ENCODE data around the gene CXorf49B. TPM values are rescaled to one million over a fixed set of nuclear protein-coding genes. Genes with fewer than 3 reads are reported as not detected.
"Not testable (repeated sequence)": the region's sequence is repeated elsewhere in the genome, so short reads cannot be mapped to it uniquely, and the experiment has no call there.

CXorf49B gene
- not detected for polyA plus RNA-seq (2012; ENCODE audit: low read depth, missing spikeins)

DNA sequence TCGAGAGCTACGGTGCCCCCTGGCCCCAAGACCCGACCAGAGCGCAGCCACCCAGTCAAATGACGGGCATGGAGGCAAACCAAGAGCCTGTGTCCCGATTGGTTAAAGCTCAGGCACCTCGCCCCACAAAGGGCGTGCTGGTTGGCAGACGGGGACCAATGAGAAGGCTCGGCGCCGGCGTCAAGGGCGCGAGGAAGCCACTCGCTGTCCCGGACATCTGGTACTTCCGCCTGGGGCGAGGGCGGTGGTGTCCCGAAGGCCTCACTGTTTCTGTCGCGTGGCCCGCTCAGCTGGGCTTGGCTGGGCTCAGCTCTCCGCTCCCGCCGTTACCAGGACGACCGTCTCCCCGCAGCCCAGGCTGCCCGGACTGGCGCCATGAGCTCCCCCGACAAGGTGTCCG, at the start of gene CXorf49B:
Gene CXorf49B, plus strand, starts transcription at position 301 of the 400 bp plus-strand sequence. Its CDS starts 75 bp downstream, at position 376.
- DNase-seq (ENCODE audit: insufficient read length, low spot score); FAIRE-seq: not testable (repeated sequence)

DNA sequence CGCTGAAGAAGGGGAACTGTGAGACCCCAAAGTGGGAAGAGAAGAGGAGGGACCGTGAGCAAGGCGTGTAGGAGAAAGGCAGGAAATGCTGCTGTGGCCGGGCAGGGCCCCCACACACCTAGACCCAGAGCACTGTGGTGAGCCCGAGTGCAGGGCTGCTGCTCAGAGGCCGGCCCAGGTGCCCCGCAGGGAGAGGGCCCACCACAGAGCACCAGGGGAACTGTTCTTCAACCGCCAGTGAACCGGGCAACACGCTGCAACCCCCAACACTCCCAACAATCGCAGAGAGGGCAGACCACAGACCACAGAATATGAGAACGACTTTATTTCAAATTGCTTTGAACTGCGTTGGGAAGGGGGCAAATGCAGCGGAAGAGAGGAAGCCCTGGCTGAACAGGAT, 49.1 kb upstream of the CXorf49B start:
- not testable (repeated sequence) for DNase-seq (ENCODE audit: insufficient read length, low spot score); FAIRE-seq

DNA sequence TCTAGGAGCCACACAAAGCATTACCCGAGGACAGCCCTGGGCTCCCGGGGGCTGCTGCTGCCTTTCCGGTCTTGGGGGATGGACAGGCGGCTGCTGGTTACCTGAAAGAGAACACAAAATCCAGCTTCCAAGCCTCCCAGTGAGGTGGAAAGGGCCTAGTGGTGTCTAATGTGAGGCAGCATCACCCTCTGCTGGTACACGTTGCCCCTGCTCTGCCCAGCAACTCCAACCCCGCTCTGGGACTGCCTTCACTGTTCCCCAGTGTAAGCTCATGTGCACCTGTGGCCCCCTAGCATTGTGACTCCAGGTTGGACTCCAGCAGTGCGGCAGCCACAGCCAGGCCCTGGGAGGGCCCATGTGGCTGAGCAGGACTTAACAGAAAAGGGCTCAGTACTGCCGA, 47.6 kb upstream of the CXorf49B start:
- not testable (repeated sequence) for DNase-seq (ENCODE audit: insufficient read length, low spot score); FAIRE-seq

DNA sequence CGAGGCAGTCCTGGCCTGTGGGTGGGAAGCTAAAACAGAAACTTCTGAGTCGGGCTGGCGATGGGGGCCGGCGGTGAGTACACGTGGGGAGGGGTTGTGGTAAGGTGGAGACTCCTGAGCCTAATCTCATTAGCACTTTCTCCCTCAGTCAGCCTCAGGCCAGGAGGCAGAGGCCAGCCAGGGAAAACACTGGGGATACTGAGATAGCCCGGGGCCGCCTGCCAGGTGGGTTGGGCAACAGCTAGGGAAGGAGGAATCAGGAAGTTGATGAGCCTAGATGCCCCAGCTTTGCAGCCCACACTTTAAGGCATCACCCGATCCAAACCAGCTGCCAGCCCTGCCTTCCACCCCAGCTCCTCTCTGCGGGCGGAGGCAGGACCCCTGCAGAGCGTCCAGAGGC, 46.8 kb upstream of the CXorf49B start:
- DNase-seq (ENCODE audit: insufficient read length, low spot score), result not testable (repeated sequence)
- peak; percentile 26 for FAIRE-seq

DNA sequence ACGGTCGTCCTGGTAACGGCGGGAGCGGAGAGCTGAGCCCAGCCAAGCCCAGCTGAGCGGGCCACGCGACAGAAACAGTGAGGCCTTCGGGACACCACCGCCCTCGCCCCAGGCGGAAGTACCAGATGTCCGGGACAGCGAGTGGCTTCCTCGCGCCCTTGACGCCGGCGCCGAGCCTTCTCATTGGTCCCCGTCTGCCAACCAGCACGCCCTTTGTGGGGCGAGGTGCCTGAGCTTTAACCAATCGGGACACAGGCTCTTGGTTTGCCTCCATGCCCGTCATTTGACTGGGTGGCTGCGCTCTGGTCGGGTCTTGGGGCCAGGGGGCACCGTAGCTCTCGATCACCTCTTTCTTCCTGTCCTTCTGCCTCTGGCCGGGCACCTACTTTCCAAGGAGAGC, 45.0 kb upstream of the CXorf49B start, which contains the start of gene CXorf49:
Gene CXorf49, minus strand, starts transcription at position 101 of the 400 bp plus-strand sequence. CDS start 134 bp downstream, outside the sequence.
- not testable (repeated sequence) for DNase-seq (ENCODE audit: insufficient read length, low spot score); FAIRE-seq

DNA sequence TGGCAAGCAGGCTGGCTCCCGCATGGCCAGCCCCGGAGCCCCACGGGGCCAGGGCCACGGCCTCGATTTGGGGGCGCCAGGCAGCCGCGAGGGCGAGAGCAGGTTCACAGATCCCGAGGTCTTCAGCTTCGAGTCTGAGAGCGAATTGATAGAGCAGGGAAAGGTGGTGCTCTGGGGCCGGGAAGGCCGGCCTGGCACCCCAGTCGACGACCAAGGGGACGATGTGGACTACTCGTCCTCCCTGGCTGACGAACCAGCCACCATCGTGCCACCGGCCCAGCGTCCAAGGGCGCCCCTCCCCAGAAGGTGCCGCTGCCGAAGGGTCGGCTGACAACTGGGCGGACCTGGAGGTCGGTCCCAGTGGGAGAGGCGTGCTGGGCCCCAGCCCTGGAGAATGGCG, 44.0 kb upstream of the CXorf49B start:
- not testable (repeated sequence) for DNase-seq (ENCODE audit: insufficient read length, low spot score); FAIRE-seq

DNA sequence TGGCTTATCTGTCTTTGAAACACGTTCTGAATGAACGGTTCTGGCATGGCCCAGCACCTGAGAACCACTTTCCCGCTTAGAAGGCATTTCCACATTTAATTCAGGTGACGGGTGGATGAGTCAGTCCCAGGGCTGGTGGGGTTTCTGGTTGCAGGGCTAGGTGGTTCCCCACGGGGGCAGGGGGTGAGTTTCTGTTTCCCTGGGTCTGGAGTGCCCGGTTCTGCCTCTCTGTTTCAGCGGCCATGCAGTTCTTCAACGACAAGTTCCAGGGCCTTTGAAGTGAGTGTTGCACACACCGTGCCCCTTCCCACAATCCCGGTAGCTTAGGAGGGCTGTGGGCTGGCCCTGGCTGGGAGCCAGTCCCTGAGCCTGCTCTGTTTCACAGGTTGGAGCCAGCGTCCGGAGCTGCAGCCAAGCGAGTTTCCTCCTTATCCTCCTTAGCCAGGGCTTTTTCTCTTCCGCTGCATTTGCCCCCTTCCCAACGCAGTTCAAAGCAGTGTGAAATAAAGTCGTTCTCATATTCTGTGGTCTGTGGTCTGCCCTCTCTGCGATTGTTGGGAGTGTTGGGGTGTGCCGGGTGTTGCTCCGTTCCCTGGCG, 42.8 kb upstream of the CXorf49B start:
- not testable (repeated sequence) for DNase-seq (ENCODE audit: insufficient read length, low spot score); FAIRE-seq

DNA sequence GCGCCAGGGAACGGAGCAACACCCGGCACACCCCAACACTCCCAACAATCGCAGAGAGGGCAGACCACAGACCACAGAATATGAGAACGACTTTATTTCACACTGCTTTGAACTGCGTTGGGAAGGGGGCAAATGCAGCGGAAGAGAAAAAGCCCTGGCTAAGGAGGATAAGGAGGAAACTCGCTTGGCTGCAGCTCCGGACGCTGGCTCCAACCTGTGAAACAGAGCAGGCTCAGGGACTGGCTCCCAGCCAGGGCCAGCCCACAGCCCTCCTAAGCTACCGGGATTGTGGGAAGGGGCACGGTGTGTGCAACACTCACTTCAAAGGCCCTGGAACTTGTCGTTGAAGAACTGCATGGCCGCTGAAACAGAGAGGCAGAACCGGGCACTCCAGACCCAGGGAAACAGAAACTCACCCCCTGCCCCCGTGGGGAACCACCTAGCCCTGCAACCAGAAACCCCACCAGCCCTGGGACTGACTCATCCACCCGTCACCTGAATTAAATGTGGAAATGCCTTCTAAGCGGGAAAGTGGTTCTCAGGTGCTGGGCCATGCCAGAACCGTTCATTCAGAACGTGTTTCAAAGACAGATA, 2.4 kb upstream of the CXorf49B start:
- not testable (repeated sequence) for DNase-seq (ENCODE audit: insufficient read length, low spot score); FAIRE-seq

DNA sequence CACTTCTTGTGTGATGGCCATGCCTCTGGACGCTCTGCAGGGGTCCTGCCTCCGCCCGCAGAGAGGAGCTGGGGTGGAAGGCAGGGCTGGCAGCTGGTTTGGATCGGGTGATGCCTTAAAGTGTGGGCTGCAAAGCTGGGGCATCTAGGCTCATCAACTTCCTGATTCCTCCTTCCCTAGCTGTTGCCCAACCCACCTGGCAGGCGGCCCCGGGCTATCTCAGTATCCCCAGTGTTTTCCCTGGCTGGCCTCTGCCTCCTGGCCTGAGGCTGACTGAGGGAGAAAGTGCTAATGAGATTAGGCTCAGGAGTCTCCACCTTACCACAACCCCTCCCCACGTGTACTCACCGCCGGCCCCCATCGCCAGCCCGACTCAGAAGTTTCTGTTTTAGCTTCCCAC, 1.7 kb downstream of the CXorf49B start:
- peak; percentile 77 for FAIRE-seq
- not testable (repeated sequence) for DNase-seq (ENCODE audit: insufficient read length, low spot score)

DNA sequence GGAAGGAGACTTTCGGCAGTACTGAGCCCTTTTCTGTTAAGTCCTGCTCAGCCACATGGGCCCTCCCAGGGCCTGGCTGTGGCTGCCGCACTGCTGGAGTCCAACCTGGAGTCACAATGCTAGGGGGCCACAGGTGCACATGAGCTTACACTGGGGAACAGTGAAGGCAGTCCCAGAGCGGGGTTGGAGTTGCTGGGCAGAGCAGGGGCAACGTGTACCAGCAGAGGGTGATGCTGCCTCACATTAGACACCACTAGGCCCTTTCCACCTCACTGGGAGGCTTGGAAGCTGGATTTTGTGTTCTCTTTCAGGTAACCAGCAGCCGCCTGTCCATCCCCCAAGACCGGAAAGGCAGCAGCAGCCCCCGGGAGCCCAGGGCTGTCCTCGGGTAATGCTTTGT, 2.5 kb downstream of the CXorf49B start:
- peak; percentile 98 for FAIRE-seq
- DNase-seq (ENCODE audit: insufficient read length, low spot score), result not testable (repeated sequence)

DNA sequence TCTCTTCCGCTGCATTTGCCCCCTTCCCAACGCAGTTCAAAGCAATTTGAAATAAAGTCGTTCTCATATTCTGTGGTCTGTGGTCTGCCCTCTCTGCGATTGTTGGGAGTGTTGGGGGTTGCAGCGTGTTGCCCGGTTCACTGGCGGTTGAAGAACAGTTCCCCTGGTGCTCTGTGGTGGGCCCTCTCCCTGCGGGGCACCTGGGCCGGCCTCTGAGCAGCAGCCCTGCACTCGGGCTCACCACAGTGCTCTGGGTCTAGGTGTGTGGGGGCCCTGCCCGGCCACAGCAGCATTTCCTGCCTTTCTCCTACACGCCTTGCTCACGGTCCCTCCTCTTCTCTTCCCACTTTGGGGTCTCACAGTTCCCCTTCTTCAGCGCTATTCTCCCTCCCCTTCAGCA, 4.0 kb downstream of the CXorf49B start:
- not testable (repeated sequence) for FAIRE-seq; DNase-seq (ENCODE audit: insufficient read length, low spot score)

DNA sequence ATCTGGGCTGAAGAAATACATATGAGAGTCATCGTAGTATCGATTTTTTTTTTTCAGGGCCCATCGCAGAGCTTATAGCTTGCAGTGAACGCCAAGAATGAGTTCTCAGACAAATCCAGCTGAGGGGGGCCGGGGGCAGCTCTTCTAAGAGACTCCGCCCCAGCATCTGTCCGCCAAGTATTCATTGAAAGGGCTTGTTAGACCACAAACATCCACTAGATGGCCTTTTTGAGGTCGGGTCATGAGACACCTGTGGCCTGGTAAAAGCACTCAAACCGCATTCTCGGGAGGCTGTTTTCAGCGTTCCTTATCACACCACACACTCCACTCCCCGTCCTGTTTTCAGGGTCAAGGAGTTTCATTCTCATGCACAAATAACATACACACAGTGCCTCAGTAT, 15.2 kb downstream of the CXorf49B start:
- FAIRE-seq; DNase-seq (ENCODE audit: insufficient read length, low spot score): not testable (repeated sequence)

DNA sequence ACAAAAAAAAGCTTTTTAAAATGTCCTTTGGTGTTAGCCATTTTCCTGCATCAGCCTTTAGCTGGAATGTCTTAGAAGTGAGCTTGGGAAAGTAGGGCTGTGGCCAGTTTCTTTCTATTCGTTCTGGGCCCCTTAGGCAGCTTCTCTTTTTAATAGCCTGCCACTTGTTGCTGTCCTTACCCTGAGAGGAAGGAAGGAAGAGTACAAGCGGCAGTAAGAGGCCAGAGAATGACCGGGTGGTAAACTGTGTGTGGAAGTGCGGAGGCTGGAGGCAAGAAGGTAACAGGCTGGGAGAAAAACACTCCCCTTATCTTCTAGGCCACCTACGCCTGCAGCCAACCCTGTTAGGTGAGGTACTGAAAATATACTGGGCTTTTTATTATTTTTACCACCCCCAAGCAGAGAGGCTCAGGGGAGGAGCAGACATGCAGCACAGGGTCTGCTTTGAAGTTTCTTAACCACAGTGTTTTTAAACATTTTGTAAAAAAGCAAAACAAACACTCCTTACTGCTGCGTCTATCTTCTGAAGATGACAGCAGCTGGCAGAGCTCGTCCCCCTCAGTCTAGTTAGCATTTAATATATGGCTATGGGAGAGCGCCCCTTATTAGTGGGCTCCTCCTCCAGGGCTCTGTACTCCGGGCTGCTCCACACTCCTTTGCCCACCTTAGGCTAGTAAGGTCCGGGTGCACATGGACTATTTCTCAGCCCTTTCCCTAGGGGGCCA, 19.2 kb downstream of the CXorf49B start:
- DNase-seq (ENCODE audit: insufficient read length, low spot score); FAIRE-seq: not testable (repeated sequence)

DNA sequence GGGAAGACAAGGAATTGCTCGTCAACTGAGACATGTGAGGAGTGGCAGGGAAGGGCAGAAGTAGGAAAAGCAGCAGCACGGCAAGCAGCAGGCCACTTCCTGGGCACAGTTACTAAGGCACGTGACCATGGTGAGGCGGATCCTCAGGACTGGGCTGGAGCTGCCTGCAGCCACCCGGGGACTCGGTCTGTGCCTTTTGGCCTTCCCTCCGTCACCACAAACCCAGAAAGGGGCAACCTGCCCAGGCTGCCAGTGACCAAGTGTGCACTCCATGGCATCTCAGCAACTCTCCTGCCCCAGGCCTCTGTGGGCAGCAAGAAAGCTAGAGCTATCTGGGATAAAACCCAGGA, 19.8 kb downstream of the CXorf49B start:
- not testable (repeated sequence) for DNase-seq (ENCODE audit: insufficient read length, low spot score)
- peak; percentile 50 for FAIRE-seq

DNA sequence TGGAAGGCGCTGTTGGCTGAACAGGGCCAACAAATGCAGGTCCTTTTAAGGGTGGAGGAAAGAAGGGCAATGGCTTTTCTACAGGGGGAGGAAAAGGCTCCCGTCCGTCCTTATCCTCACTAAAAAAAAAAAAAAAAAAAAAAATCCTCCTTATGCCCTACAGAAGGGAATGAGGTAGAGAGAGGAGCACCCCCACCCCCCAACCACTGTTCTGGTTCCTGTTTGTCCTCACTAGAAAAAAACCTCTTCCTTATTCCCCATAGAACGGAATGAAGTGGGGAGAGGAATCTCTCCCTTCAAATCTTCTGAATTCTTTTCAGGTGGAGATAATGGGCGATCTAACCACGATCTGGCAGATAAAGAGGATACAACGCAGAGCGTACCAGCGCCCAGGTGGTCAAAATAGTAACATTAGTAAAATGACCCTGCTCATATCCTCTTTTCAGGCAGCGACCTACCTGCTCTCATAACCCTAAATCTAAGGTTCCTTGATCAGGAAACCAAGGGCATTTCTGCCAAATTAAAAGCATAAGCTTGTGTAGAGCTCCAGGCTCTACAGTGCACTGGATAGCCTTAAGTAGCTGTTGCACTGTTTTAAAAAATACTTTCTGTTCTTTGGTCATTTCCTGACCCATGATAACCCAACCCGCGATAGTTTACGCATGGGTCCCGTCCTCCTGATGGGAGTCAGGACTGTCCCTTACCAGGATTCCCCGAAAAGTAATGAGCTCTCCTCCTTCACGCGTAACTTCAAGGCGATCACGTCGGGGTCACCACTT, 20.6 kb downstream of the CXorf49B start:
- FAIRE-seq; DNase-seq (ENCODE audit: insufficient read length, low spot score): not testable (repeated sequence)

DNA sequence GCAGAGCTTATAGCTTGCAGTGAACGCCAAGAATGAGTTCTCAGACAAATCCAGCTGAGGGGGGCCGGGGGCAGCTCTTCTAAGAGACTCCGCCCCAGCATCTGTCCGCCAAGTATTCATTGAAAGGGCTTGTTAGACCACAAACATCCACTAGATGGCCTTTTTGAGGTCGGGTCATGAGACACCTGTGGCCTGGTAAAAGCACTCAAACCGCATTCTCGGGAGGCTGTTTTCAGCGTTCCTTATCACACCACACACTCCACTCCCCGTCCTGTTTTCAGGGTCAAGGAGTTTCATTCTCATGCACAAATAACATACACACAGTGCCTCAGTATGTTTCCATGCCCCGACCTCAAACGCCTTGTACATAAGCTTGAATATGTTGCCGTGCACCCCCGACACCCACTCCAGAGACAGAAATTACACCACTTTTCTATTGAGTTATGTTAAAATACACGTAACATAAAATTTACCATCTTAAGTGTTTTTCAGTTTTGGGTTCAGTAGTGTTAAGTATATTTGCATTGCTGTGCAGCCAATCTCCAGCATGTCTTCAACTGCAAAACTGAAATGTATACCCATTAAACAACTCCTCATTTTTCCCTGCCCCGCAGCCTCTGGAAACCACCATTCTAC, 21.3 kb downstream of the CXorf49B start:
- DNase-seq (ENCODE audit: insufficient read length, low spot score), result not testable (repeated sequence)
- peak; percentile 50 for FAIRE-seq

DNA sequence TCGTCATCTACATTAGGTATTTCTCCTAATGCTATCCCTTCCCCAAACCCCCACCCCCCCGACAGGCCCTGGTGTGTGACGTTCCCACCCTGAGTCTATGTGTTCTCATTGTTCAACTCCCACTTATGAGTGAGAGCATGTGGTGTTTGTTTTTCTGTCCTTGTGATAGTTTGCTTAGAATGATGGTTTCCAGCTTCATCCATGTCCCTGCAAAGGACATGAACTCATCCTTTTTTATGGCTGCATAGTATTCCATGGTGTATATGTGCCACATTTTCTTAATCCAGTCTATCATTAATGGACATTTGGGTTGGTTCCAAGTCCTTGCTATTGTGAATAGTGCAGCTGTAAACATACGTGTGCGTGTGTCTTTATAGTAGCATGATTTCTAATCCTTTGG, 43.3 kb downstream of the CXorf49B start:
- not testable (repeated sequence) for FAIRE-seq

More for the DNA sequence above, 43.3 kb downstream of the CXorf49B start:
- DNase-seq (ENCODE audit: insufficient read length, low spot score), result not testable (repeated sequence)
